GM23338 (cell line): ENCODE measurements around the gene DMD. TPM values are rescaled to one million over a fixed set of nuclear protein-coding genes. Genes with fewer than 3 reads are reported as not detected.

ENCODE experiments used
- ATAC-seq: fragments of 200-7000 bp; cut with Tn5 transposase; 3 replicates; pipeline ENCODE4 v1.9.1; 2020
- DNase-seq: peaks from one replicate; pipeline ENCODE4 v3.0.0-alpha.2; 2015; ENCODE audit warnings: low spot score
- H2AFZ ChIP-seq: fragments of 200-600 bp; sonication (generic); 2 replicates; pipeline ENCODE4 v1.8.0; 2016; ENCODE audit warnings: antibody characterized with exemption, mild to moderate bottlenecking, moderate library complexity
- H3F3A ChIP-seq: fragments of 200-600 bp; sonication (generic); replicated peaks from 2 replicates; pipeline ENCODE4 v1.8.0; 2017; ENCODE audit warnings: antibody characterized with exemption, mixed run types, low read depth
- H3K27ac ChIP-seq: fragments of 200-600 bp; sonication (generic); 2 replicates; pipeline ENCODE4 v1.6.1; 2016; ENCODE audit warnings: low read depth
- H3K27me3 ChIP-seq: fragments of 200-600 bp; sonication (generic); 2 replicates; pipeline ENCODE4 v1.8.0; 2016; ENCODE audit warnings: mild to moderate bottlenecking, mixed run types, moderate library complexity; ENCODE audit not compliant: insufficient read depth
- H3K36me3 ChIP-seq: fragments of 200-600 bp; sonication (generic); 2 replicates; pipeline ENCODE4 v1.8.0; 2016; ENCODE audit warnings: mild to moderate bottlenecking; ENCODE audit not compliant: insufficient read depth
- H3K4me1 ChIP-seq: fragments of 200-600 bp; sonication (generic); 2 replicates; pipeline ENCODE4 v1.8.0; 2016; ENCODE audit warnings: mild to moderate bottlenecking, moderate library complexity; ENCODE audit not compliant: insufficient read depth
- H3K4me2 ChIP-seq: fragments of 200-600 bp; sonication (generic); 2 replicates; pipeline ENCODE4 v1.7.1; 2017; ENCODE audit warnings: mixed run types
- H3K4me3 ChIP-seq: fragments of 200-600 bp; sonication (generic); 2 replicates; pipeline ENCODE4 v1.6.1; 2016; ENCODE audit warnings: mixed run types
- H3K79me2 ChIP-seq: fragments of 200-600 bp; sonication (generic); replicated peaks from 2 replicates; pipeline ENCODE4 v1.8.0; 2017; ENCODE audit warnings: mild to moderate bottlenecking; ENCODE audit not compliant: insufficient read depth
- H3K9me2 ChIP-seq: fragments of 200-600 bp; sonication (generic); 2 replicates; pipeline ENCODE4 v1.8.0; 2017; ENCODE audit not compliant: insufficient read depth
- H4K20me1 ChIP-seq: fragments of 200-600 bp; sonication (generic); replicated peaks from 2 replicates; pipeline ENCODE4 v1.8.0; 2017; ENCODE audit warnings: mild to moderate bottlenecking; ENCODE audit not compliant: insufficient read depth
- H3K27ac Mint-ChIP-seq: 2 replicates; pipeline ENCODE4 v1.8.0; 2020; ENCODE audit warnings: inconsistent platforms, mild to moderate bottlenecking, moderate library complexity, mixed read lengths
- H3K27me3 Mint-ChIP-seq: 3 replicates; pipeline ENCODE4 v1.8.0; 2022; ENCODE audit warnings: low read depth, mild to moderate bottlenecking, moderate library complexity, mixed read lengths, inconsistent platforms; ENCODE audit not compliant: insufficient read depth, poor library complexity
- H3K36me3 Mint-ChIP-seq: 3 replicates; pipeline ENCODE4 v1.8.0; 2021; ENCODE audit warnings: low read depth, mild to moderate bottlenecking, inconsistent platforms, moderate library complexity, mixed read lengths
- H3K4me1 Mint-ChIP-seq: 3 replicates; pipeline ENCODE4 v1.8.0; 2020; ENCODE audit warnings: mild to moderate bottlenecking, inconsistent platforms, mixed read lengths
- H3K4me3 Mint-ChIP-seq: 3 replicates; pipeline ENCODE4 v1.8.0; 2021; ENCODE audit warnings: moderate library complexity, mild to moderate bottlenecking, inconsistent platforms, mixed read lengths
- H3K9me3 Mint-ChIP-seq: 3 replicates; pipeline ENCODE4 v1.8.0; 2020; ENCODE audit warnings: moderate library complexity, mild to moderate bottlenecking, inconsistent platforms, mixed read lengths
- CREB1 ChIP-seq: fragments of 250-450 bp; sonication (Bioruptor Pico); IDR thresholded peaks from 2 replicates; pipeline ENCODE4 v1.5.0; 2020; ENCODE audit warnings: low read depth, mild to moderate bottlenecking, moderate library complexity
- JUNB ChIP-seq: IDR thresholded peaks from one replicate; pipeline ENCODE4 v1.6.1; 2016; ENCODE audit warnings: antibody characterized with exemption; ENCODE audit not compliant: unreplicated experiment
- NANOG ChIP-seq: IDR thresholded peaks from 2 replicates; pipeline ENCODE4 v1.6.1; 2016; ENCODE audit warnings: antibody characterized with exemption, borderline replicate concordance
- POLR2AphosphoS5 ChIP-seq: IDR thresholded peaks from 2 replicates; pipeline ENCODE4 v1.6.1; 2016; ENCODE audit warnings: antibody characterized with exemption, low read depth
- STAT1 ChIP-seq: IDR thresholded peaks from one replicate; pipeline ENCODE4 v1.6.1; 2016; ENCODE audit warnings: antibody characterized with exemption; ENCODE audit not compliant: unreplicated experiment
- polyA plus RNA-seq: library from polyadenylated mRNA; unstranded; fragments of >200 nt; fragmentation: Nextera tagmentation; extraction: Ambion mirVana; gene quantifications from 2 replicates; pipeline ENCODE4 v1.2.1, GENCODE V29; 2016
- total RNA-seq: library from RNA; depleted of rRNA; stranded (reverse); fragments of >200 nt; shearing (Covaris generic); gene quantifications from 2 replicates; pipeline ENCODE4 v1.2.3, GENCODE V29; 2014
- TF ChIP-seq, protein P1 (sequence below): fragments of 250-450 bp; sonication (Bioruptor Pico); IDR thresholded peaks from 2 replicates; pipeline ENCODE4 v1.5.0; 2020; ENCODE audit warnings: mild to moderate bottlenecking, moderate library complexity
- TF ChIP-seq, protein P2 (sequence below): IDR thresholded peaks from one replicate; pipeline ENCODE4 v1.6.1; 2018; ENCODE audit warnings: antibody characterized with exemption; ENCODE audit not compliant: unreplicated experiment

DMD gene
- total and polyA plus RNA-seq, 2 experiments from 2014 or later = 4.5 to 7.6 TPM

GRCh38 chrX:31350808-31351074 lies 1860.6 kb downstream of the DMD start (continued):
- TF ChIP-seq, protein P1, sequence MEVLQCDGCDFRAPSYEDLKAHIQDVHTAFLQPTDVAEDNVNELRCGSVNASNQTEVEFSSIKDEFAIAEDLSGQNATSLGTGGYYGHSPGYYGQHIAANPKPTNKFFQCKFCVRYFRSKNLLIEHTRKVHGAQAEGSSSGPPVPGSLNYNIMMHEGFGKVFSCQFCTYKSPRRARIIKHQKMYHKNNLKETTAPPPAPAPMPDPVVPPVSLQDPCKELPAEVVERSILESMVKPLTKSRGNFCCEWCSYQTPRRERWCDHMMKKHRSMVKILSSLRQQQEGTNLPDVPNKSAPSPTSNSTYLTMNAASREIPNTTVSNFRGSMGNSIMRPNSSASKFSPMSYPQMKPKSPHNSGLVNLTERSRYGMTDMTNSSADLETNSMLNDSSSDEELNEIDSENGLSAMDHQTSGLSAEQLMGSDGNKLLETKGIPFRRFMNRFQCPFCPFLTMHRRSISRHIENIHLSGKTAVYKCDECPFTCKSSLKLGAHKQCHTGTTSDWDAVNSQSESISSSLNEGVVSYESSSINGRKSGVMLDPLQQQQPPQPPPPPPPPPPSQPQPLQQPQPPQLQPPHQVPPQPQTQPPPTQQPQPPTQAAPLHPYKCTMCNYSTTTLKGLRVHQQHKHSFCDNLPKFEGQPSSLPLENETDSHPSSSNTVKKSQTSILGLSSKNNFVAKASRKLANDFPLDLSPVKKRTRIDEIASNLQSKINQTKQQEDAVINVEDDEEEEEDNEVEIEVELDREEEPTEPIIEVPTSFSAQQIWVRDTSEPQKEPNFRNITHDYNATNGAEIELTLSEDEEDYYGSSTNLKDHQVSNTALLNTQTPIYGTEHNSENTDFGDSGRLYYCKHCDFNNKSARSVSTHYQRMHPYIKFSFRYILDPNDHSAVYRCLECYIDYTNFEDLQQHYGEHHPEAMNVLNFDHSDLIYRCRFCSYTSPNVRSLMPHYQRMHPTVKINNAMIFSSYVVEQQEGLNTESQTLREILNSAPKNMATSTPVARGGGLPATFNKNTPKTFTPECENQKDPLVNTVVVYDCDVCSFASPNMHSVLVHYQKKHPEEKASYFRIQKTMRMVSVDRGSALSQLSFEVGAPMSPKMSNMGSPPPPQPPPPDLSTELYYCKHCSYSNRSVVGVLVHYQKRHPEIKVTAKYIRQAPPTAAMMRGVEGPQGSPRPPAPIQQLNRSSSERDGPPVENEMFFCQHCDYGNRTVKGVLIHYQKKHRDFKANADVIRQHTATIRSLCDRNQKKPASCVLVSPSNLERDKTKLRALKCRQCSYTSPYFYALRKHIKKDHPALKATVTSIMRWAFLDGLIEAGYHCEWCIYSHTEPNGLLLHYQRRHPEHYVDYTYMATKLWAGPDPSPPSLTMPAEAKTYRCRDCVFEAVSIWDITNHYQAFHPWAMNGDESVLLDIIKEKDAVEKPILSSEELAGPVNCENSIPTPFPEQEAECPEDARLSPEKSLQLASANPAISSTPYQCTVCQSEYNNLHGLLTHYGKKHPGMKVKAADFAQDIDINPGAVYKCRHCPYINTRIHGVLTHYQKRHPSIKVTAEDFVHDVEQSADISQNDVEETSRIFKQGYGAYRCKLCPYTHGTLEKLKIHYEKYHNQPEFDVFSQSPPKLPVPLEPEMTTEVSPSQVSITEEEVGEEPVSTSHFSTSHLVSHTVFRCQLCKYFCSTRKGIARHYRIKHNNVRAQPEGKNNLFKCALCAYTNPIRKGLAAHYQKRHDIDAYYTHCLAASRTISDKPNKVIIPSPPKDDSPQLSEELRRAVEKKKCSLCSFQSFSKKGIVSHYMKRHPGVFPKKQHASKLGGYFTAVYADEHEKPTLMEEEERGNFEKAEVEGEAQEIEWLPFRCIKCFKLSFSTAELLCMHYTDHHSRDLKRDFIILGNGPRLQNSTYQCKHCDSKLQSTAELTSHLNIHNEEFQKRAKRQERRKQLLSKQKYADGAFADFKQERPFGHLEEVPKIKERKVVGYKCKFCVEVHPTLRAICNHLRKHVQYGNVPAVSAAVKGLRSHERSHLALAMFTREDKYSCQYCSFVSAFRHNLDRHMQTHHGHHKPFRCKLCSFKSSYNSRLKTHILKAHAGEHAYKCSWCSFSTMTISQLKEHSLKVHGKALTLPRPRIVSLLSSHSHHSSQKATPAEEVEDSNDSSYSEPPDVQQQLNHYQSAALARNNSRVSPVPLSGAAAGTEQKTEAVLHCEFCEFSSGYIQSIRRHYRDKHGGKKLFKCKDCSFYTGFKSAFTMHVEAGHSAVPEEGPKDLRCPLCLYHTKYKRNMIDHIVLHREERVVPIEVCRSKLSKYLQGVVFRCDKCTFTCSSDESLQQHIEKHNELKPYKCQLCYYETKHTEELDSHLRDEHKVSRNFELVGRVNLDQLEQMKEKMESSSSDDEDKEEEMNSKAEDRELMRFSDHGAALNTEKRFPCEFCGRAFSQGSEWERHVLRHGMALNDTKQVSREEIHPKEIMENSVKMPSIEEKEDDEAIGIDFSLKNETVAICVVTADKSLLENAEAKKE = no peak
- no peak for TF ChIP-seq CREB1 (CRISPR knock-in tag)

GRCh38 chrX:31349515-31349914 lies 1861.8 kb downstream of the DMD start:
- Histone ChIP-seq H3K36me3 (no peaks in the 10 kb centered on the region), H3K79me2 (no peaks in the 10 kb centered on the region), H3K4me1 (no peaks in the 10 kb centered on the region), H3K27me3 (no peaks in the 10 kb centered on the region), H3K4me3 (no peak overlapping the region), H3K9me2 (no peaks in the 10 kb centered on the region), H2AFZ (no peak overlapping the region), H3K27ac (no peak overlapping the region), H4K20me1 (no peaks in the 10 kb centered on the region), H3K4me2 (no peak overlapping the region), H3F3A (no peaks in the 10 kb centered on the region)
- no peaks in the 10 kb centered on the region for H3K9me3 Mint-ChIP-seq
- ATAC-seq = no peak
- no peaks in the 10 kb centered on the region for H3K4me1 Mint-ChIP-seq
- no peak overlapping the region for H3K4me3 Mint-ChIP-seq
- H3K27me3 Mint-ChIP-seq = no peaks in the 10 kb centered on the region
- no peak overlapping the region for H3K27ac Mint-ChIP-seq
- H3K36me3 Mint-ChIP-seq = no peaks in the 10 kb centered on the region
- DNase-seq = no peak
- TF ChIP-seq STAT1 (no peak), NANOG (no peak), JUNB (no peak), POLR2AphosphoS5 (no peak)
- TF ChIP-seq, protein P1 = no peak
- TF ChIP-seq, protein P2, sequence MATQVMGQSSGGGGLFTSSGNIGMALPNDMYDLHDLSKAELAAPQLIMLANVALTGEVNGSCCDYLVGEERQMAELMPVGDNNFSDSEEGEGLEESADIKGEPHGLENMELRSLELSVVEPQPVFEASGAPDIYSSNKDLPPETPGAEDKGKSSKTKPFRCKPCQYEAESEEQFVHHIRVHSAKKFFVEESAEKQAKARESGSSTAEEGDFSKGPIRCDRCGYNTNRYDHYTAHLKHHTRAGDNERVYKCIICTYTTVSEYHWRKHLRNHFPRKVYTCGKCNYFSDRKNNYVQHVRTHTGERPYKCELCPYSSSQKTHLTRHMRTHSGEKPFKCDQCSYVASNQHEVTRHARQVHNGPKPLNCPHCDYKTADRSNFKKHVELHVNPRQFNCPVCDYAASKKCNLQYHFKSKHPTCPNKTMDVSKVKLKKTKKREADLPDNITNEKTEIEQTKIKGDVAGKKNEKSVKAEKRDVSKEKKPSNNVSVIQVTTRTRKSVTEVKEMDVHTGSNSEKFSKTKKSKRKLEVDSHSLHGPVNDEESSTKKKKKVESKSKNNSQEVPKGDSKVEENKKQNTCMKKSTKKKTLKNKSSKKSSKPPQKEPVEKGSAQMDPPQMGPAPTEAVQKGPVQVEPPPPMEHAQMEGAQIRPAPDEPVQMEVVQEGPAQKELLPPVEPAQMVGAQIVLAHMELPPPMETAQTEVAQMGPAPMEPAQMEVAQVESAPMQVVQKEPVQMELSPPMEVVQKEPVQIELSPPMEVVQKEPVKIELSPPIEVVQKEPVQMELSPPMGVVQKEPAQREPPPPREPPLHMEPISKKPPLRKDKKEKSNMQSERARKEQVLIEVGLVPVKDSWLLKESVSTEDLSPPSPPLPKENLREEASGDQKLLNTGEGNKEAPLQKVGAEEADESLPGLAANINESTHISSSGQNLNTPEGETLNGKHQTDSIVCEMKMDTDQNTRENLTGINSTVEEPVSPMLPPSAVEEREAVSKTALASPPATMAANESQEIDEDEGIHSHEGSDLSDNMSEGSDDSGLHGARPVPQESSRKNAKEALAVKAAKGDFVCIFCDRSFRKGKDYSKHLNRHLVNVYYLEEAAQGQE = no peak
